Activated CD4-positive, alpha-beta T cell treated with anti-CD3 and anti-CD28 coated beads, Interleukin-2, amount 10 ng/mL, durations not matched to agents 7 days and 5 days (primary cell): ENCODE results near the gene STK10. TPM values are rescaled to one million over a fixed set of nuclear protein-coding genes. Genes with fewer than 3 reads are reported as not detected.

Experiments used
- CTCF ChIA-PET: fragments of 350-600 bp; sonication (Branson Sonifier 250); formaldehyde crosslinking; loops from one replicate; lab custom pipeline; 2021; ENCODE audit warnings: antibody characterized with exemption; lab: Charles Lee
- POLR2A ChIA-PET: fragments of 350-600 bp; sonication (Branson Sonifier 250); formaldehyde crosslinking; loops from one replicate; lab custom pipeline; 2021; ENCODE audit warnings: antibody characterized with exemption; lab: Charles Lee
- DNase-seq: peaks from one replicate; pipeline ENCODE4 v3.0.0-alpha.2; 2020
- H3K27ac Mint-ChIP-seq: one replicate; pipeline ENCODE4 v1.8.0; 2021; ENCODE audit warnings: mild to moderate bottlenecking, moderate library complexity, mixed read lengths
- H3K27me3 Mint-ChIP-seq: one replicate; pipeline ENCODE4 v1.8.0; 2021; ENCODE audit warnings: mixed read lengths
- H3K36me3 Mint-ChIP-seq: one replicate; pipeline ENCODE4 v1.8.0; 2021; ENCODE audit warnings: low read depth, mixed read lengths
- H3K4me1 Mint-ChIP-seq: one replicate; pipeline ENCODE4 v1.8.0; 2021; ENCODE audit warnings: mixed read lengths
- H3K4me3 Mint-ChIP-seq: one replicate; pipeline ENCODE4 v1.8.0; 2021; ENCODE audit warnings: mild to moderate bottlenecking, moderate library complexity, mixed read lengths
- H3K9me3 Mint-ChIP-seq: one replicate; pipeline ENCODE4 v1.8.0; 2021; ENCODE audit warnings: mixed read lengths
- total RNA-seq, 2 experiments: library from RNA; stranded (reverse); gene quantifications; one replicate each; pipeline ENCODE4 v1.2.3, GENCODE V29; 2021

STK10 gene
- total RNA-seq, 2 experiments from 2014 or later: 299 to 312 TPM

GRCh38 chr5:172051643-172052339 is 136.2 kb downstream of the STK10 start:
- H3K36me3 Mint-ChIP-seq: peaks cover 83% of the 10 kb centered on the region
- CTCF ChIA-PET: interaction anchor here (1.5 kb wide), 2 partner anchors 23 to 78 kb away, joined by 3 read pairs; no protein-coding TSS in a partner anchor
- POLR2A ChIA-PET: no interaction called here
- H3K9me3 Mint-ChIP-seq: no peaks in the 10 kb centered on the region
- peaks cover 16% of the 10 kb centered on the region for H3K4me1 Mint-ChIP-seq
- no peak overlapping the region for H3K27ac Mint-ChIP-seq
- no peaks in the 10 kb centered on the region for H3K27me3 Mint-ChIP-seq
- H3K4me3 Mint-ChIP-seq: no peak overlapping the region
- DNase-seq: no peak

GRCh38 chr5:172050080-172050479 is 137.9 kb downstream of the STK10 start:
- Mint-ChIP-seq H3K27ac (no peak overlapping the region), H3K36me3 (peaks cover 76% of the 10 kb centered on the region), H3K4me1 (peaks cover 5% of the 10 kb centered on the region), H3K27me3 (no peaks in the 10 kb centered on the region), H3K9me3 (no peaks in the 10 kb centered on the region), H3K4me3 (no peak overlapping the region)
- ChIA-PET POLR2A (no interaction called here), CTCF (interaction anchor here (1.2 kb wide), 1 partner anchor 82 kb away, joined by 3 read pairs; no protein-coding TSS in a partner anchor)
- no peak for DNase-seq

GRCh38 chr5:172049226-172049796 is 138.7 kb downstream of the STK10 start:
- DNase-seq: no peak
- ChIA-PET POLR2A (no interaction called here), CTCF (no interaction called here)
- H3K4me3 Mint-ChIP-seq: no peak overlapping the region
- no peak overlapping the region for H3K27ac Mint-ChIP-seq
- no peaks in the 10 kb centered on the region for H3K27me3 Mint-ChIP-seq
- H3K4me1 Mint-ChIP-seq: peaks cover 5% of the 10 kb centered on the region
- H3K36me3 Mint-ChIP-seq: peaks cover 77% of the 10 kb centered on the region
- no peaks in the 10 kb centered on the region for H3K9me3 Mint-ChIP-seq

GRCh38 chr5:172048539-172049101 is 139.4 kb downstream of the STK10 start:
- peaks cover 76% of the 10 kb centered on the region for H3K36me3 Mint-ChIP-seq
- H3K27me3 Mint-ChIP-seq: no peaks in the 10 kb centered on the region
- POLR2A ChIA-PET: no interaction called here
- CTCF ChIA-PET: interaction anchor here (0.7 kb wide), 1 partner anchor 64 kb away, joined by 3 read pairs; no protein-coding TSS in a partner anchor
- peak overlapping the region; percentile 11 for H3K27ac Mint-ChIP-seq
- no peaks in the 10 kb centered on the region for H3K9me3 Mint-ChIP-seq
- peaks cover 5% of the 10 kb centered on the region for H3K4me1 Mint-ChIP-seq
- H3K4me3 Mint-ChIP-seq: no peak overlapping the region
- DNase-seq: no peak

- ChIA-PET CTCF (interaction anchor here (0.6 to 0.8 kb wide), 3 partner anchors 13 to 352 kb away, joined by 3 read pairs; no protein-coding TSS in a partner anchor), POLR2A (no interaction called here)
- H3K4me3 Mint-ChIP-seq: no peak overlapping the region
- no peak overlapping the region for H3K27ac Mint-ChIP-seq
- H3K36me3 Mint-ChIP-seq: peaks cover 76% of the 10 kb centered on the region
- H3K27me3 Mint-ChIP-seq: no peaks in the 10 kb centered on the region
- DNase-seq: no peak
- H3K4me1 Mint-ChIP-seq: peaks cover 5% of the 10 kb centered on the region
- no peaks in the 10 kb centered on the region for H3K9me3 Mint-ChIP-seq
Measured at GRCh38 chr5:172048170-172048422, 139.9 kb downstream of the STK10 start.

- no peak overlapping the region for H3K27ac Mint-ChIP-seq
- H3K9me3 Mint-ChIP-seq: no peaks in the 10 kb centered on the region
- H3K4me3 Mint-ChIP-seq: no peak overlapping the region
- POLR2A ChIA-PET: no interaction called here
- no peak for DNase-seq
- peaks cover 5% of the 10 kb centered on the region for H3K4me1 Mint-ChIP-seq
- peaks cover 66% of the 10 kb centered on the region for H3K36me3 Mint-ChIP-seq
- no peaks in the 10 kb centered on the region for H3K27me3 Mint-ChIP-seq
- CTCF ChIA-PET: no interaction called here
Measured at GRCh38 chr5:172046593-172046992, 141.4 kb downstream of the STK10 start.

- Mint-ChIP-seq H3K27me3 (no peaks in the 10 kb centered on the region), H3K36me3 (peaks cover 55% of the 10 kb centered on the region), H3K4me3 (no peak overlapping the region), H3K4me1 (peaks cover 5% of the 10 kb centered on the region), H3K9me3 (no peaks in the 10 kb centered on the region), H3K27ac (no peak overlapping the region)
- ChIA-PET CTCF (interaction anchor here (0.6 to 1.1 kb wide), 4 partner anchors 39 to 534 kb away, joined by 3 to 4 read pairs (median 4); partner anchors contain the start of gene FBXW11), POLR2A (no interaction called here)
- no peak for DNase-seq
Measured at GRCh38 chr5:172045315-172045632, 142.8 kb downstream of the STK10 start.

GRCh38 chr5:172044631-172045314 is 143.3 kb downstream of the STK10 start:
- Mint-ChIP-seq H3K4me3 (no peak overlapping the region), H3K9me3 (no peaks in the 10 kb centered on the region), H3K4me1 (peaks cover 5% of the 10 kb centered on the region), H3K36me3 (peaks cover 52% of the 10 kb centered on the region), H3K27me3 (no peaks in the 10 kb centered on the region), H3K27ac (no peak overlapping the region)
- ChIA-PET CTCF (interaction anchor here (0.6 to 1.1 kb wide), 5 partner anchors 38 to 535 kb away, joined by 3 to 4 read pairs (median 3); partner anchors contain the start of gene FBXW11), POLR2A (no interaction called here)
- DNase-seq: no peak

GRCh38 chr5:172043865-172044264 is 144.2 kb downstream of the STK10 start:
- no peak for DNase-seq
- Mint-ChIP-seq H3K4me3 (no peak overlapping the region), H3K36me3 (peaks cover 44% of the 10 kb centered on the region), H3K27me3 (no peaks in the 10 kb centered on the region), H3K4me1 (peaks cover 5% of the 10 kb centered on the region), H3K9me3 (no peaks in the 10 kb centered on the region), H3K27ac (no peak overlapping the region)
- POLR2A ChIA-PET: no interaction called here
- CTCF ChIA-PET: interaction anchor here (0.6 kb wide), 1 partner anchor 335 kb away, joined by 3 read pairs; no protein-coding TSS in a partner anchor

- Mint-ChIP-seq H3K4me3 (no peak overlapping the region), H3K9me3 (no peaks in the 10 kb centered on the region), H3K4me1 (no peaks in the 10 kb centered on the region), H3K36me3 (peaks cover 30% of the 10 kb centered on the region), H3K27me3 (no peaks in the 10 kb centered on the region), H3K27ac (no peak overlapping the region)
- POLR2A ChIA-PET: no interaction called here
- CTCF ChIA-PET: interaction anchor here (0.6 to 0.9 kb wide), 2 partner anchors 57 to 132 kb away, joined by 4 read pairs; no protein-coding TSS in a partner anchor
- no peak for DNase-seq
Measured at GRCh38 chr5:172042183-172042582, 145.8 kb downstream of the STK10 start.

GRCh38 chr5:172038167-172038566 is 149.9 kb downstream of the STK10 start:
- POLR2A ChIA-PET: no interaction called here
- DNase-seq: no peak
- CTCF ChIA-PET: no interaction called here
- Mint-ChIP-seq H3K27ac (no peak overlapping the region), H3K4me3 (no peak overlapping the region), H3K27me3 (no peaks in the 10 kb centered on the region), H3K36me3 (peaks cover 2% of the 10 kb centered on the region), H3K4me1 (peaks cover 10% of the 10 kb centered on the region), H3K9me3 (no peaks in the 10 kb centered on the region)

- peaks cover 10% of the 10 kb centered on the region for H3K4me1 Mint-ChIP-seq
Measured at GRCh38 chr5:172035049-172035448, 153.0 kb downstream of the STK10 start.

More at GRCh38 chr5:172035049-172035448, 153.0 kb downstream of the STK10 start:
- Mint-ChIP-seq H3K27me3 (no peaks in the 10 kb centered on the region), H3K36me3 (peaks cover 11% of the 10 kb centered on the region), H3K9me3 (peaks cover 12% of the 10 kb centered on the region), H3K4me3 (no peak overlapping the region), H3K27ac (no peak overlapping the region)
- CTCF ChIA-PET: interaction anchor here (0.5 kb wide), 1 partner anchor 115 kb away, joined by 4 read pairs; no protein-coding TSS in a partner anchor
- no peak for DNase-seq
- POLR2A ChIA-PET: no interaction called here
